ENCODE data around the gene TNK2.
"Not testable (repeated sequence)": the region's sequence is repeated elsewhere in the genome, so short reads cannot be mapped to it uniquely, and the experiment has no call there.

The TNK2 gene

DNA sequence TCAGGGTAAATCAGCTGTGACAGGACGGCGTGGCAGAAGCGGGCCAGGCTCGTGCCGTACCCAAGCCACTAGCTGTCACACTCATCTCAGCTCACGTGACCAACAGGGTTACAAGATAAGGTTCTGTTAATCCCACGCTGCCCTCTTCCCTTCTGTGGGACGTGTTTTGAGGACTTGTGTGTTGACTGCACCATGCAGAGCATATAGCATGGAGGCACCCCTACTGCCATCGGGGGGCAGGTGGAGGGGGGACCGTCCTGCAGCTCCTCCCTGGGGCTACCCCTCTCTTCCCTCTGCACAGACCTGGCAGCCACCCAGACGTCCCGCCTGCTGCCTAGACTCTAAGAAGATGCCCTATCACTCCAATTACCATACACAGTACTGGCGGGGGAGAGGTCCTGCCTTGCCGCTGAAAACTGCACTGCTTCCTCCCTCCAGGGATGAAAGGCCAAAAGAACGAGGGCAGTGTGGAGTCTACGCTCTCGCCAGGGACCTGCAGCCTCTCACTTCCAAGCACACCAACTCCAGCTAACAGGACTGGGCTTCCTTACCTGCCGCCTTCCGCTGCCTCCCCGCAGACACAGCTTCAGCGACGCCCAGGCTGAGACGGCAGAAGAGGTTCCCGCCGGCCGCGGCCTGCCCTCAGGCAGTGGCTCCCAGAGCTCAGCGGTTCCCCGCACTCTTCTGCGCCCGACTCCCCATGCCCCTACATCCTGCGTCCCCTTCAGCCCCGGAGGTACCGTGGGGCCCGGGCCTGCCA, at the start of gene TNK2:
Gene TNK2, minus strand, starts transcription at position 618 of the 760 bp plus-strand sequence. CDS start 19,963 bp downstream, outside the sequence.
- DNase-seq: peak; percentile 9

DNA sequence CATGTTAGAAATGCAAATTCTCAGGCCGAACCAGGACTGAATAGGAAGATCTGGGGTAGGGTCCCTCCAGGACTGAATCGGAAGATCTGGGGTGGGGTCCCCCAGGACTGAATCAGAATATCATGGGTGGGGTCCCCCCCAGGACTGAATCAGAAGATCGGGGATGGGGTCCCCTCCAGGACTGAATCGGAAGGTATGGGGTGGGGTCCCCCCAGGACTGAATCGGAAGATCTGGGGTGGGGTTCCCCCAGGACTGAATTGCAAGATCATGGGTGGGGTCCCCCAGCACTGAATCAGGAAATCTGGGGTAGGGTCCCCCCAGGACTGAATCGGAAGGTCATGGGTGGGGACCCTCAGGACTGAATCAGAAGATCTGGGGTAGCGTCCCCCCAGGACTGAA, 48.2 kb upstream of the TNK2 start:
- DNase-seq: no peak

DNA sequence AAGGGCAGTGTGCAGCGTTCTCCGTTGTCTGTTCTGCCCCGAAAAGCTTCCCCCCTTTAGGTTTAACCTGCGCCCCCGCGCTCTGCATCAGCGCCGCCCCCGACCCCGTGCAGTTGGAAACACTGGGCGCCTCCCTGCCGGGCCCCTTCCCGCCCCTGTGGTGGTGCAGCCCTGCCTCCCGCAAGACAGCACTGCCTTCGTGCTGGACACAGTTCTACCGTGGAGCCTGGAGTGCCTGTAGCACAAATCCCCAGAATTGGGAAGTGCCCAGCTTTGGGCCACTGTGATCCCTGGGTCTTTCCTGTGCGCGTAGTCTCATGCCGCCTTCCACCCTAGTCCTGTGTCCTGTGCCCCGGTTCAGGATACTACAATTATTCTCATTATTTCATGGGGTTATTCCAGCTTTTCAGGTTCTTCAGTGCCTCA, 47.1 kb upstream of the TNK2 start:
- DNase-seq: not testable (repeated sequence)

DNA sequence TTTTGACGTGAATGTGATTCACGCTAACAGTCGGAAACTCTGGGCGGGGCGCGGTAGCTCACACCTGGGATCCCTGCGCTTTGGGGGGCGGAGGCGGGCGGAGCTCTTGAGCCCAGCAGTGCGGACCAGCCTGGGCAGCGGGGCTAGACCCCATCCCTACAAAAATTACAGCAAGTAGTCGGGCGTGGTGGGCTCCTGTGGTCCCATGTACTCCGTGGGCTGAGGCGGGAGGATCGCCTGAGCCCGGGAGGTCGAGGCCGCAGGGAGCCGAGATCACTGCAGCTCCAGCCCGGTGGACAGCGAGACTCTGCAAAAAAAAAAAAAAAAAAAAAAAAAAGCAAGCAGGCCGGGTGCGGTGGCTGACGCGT, 46.4 kb upstream of the TNK2 start:
- not testable (repeated sequence) for DNase-seq

DNA sequence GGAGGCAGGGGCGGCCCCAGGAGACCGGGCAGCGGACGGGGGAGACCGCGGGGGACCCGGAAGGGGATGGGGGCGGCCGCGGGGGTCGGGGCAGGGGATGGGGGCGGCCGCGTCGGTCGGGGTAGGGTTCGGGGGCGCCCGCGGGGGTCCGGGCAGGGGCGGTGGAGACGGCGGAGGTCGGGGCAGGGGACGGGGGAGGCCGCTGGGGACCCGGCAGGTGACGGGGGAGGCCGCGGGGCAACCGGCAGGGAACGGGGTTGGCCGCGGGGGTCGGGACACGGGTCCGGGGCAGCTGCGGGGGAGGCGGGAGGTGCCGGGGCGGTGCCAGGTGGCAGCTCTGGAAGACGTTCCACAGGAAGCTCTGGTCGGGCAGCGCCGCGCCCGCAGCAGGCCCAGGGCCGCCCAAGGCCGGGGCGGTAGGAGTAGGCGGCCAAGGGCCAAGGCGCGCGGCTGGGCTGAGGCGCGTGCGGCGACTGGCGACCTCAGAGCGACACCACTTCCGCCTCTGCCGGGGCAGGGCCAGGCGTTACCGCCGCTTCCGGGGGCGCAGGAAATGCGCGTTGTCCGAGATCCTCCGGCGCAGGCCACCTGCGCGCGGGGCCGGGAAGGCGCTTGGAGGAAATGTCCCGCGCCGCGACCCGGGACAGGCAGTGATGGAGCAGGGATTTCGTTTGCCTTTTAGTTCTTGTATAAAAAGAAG, 45.9 kb upstream of the TNK2 start:
- DNase-seq: not testable (repeated sequence)

DNA sequence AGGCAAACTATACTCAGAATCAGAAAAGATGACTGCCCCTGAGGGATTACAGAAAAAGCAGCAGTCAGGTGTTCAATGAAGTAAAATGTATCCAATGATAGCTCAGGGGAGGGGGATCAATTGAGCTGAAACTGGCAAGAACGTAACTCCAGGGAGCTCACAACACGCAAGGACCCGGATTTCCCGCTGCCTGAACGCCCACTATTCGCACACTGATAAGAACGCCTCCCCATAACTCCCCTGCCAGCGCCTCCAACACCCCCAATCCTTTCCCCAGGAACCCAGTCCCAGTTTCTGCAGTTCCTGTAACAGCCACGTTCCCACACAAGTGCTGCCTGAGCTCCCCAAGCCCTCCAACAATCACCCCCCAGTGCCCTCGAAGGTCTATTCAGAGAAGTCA, 44.2 kb upstream of the TNK2 start:
- DNase-seq: not testable (repeated sequence)

DNA sequence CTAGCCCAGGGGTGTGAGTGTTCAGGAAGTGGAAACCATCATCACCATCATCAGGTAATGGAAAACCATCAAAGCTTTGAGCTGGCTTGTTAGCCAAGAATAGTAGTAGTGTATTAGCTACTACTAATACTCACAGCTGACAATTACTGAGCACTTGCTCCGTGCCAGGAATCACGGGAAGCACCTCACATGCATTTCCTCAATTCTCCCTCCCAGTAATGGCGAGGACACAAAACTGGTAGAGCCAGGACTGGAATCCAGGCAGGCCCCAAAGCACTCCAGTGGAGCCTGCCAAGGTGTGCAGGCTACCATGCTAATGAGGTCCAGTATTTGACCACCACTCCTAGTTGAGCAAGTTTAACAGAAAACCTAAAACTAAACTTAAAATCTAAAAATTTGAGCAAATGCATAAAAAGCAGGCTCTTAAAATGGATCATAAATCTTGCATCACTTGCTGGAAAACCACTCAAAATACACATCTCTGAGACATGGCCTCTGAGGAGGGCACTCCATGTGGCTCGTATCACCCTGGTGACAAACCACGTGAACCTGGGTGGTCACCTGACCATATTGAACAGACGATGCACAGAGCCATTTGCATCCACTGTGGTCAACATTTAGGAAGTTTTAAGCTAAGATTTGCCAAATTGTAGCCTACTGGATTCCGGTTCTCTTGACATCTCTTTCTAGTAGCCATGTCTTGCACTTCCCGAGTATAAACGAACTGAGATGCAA, 43.3 kb upstream of the TNK2 start:
- DNase-seq: not testable (repeated sequence)

DNA sequence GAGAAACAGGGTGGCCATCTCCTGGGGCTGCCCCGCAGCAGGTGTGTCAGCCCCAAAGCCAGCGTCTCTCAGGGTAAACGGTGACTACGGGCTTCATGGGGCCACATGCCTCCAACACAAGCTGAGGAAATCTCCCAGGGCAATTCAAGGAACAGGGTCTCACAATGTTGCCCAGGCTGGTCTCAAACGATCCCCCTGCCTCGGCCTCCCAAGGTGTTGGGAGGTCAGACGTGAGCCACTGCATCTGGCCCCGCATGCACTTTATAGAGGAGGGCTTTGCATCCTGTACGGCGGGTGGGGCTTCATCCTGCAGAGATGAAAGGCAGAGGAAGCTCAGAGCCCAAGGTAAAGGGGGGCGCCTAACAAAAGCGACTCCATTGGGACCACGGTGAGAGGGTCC, 42.4 kb upstream of the TNK2 start:
- not testable (repeated sequence) for DNase-seq

DNA sequence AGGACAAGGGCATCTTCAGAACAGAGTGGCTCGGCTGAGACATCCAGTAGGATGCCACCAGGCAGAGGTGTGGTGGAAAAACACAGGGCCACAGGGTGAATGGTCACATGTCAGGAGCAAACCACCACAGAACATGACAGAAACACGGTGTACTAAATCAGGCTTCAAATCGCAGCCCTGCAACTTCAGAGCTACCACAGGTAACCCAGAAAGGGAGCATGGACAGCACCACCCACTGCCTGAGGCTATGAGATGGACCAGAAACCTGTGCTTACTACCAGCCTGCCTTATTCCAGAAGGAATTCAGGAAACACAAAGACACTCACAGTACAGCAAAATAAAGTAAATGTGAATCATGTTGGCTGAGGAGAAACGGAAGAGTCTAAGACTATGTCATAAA, 41.8 kb upstream of the TNK2 start:
- not testable (repeated sequence) for DNase-seq

DNA sequence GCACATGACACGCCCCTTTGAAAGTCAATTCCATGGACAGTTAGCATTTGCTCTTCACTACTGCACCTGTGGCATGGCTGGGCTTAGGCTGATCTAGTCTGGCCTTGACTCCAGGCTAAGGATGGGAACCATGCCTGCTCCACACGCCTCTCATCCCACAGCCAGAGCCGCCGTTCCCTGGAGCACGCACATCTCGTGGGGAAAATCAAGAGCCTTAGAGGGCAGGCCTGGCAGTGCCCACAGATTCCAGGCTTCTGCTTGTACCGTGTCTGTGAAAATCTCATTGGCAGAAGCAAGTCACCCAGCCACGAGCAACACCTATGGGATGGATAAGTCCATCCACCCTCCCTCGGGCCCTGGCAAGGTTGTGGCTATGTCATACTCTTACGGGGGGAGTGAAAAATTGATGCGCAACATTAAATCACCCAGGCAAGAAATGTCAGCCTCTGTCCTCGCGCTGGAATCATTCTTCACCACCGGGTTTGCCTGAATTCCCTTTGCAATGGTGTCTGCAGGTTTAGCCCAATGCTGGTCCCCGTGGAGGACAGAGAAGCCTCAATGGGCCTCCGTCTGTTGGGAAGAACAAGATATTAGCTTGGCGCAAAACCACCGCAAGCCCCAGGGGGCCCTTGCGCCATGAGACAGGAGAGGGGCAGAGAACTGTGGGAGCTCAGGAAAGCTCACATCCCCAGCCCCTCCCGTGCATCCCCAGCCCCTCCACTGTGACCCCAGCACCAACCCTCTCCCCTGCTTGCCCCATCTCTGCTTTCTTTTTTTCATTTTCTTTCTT, 38.8 kb upstream of the TNK2 start:
- not testable (repeated sequence) for DNase-seq

DNA sequence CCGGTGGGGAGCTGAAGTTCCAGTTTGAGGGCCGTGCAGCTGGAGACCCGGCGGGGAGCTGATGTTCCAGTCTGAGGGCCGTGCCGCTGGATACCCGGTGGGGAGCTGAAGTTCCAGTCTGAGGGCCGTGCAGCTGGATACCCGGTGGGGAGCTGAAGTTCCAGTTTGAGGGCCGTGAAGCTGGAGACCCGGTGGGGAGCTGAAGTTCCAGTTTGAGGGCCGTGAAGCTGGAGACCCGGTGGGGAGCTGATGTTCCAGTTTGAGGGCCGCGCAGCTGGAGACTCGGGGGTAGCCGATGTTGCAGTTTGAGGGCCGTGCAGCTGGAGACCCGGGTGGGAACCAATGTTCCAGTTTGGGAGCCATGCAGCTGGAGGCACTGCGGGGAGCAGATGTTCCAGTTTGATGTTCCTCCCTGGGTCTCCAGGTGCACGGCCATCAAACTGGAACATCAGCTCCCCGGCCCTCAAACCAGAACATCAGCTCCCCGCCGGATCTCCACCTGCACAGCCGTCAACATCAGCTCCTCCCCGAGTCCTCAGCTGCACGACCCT, 33.0 kb upstream of the TNK2 start:
- not testable (repeated sequence) for DNase-seq

DNA sequence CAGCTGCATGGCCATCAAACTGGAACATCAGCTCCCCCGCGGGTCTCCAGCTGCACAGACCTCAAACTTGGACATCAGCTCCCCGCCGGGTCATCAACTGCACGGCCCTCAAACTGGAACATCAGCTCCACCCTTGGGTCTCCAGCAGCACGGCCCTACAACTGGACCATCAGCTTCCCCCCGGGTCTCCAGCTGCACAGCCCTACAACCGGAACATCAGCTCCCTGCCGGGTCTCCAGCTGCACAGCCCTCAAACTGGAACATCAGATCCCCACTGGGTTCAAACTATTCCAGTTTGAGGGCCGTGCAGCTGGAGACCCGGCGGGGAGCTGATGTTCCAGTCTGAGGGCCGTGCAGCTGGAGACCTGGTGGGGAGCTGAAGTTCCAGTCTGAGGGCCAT, 32.5 kb upstream of the TNK2 start:
- DNase-seq: not testable (repeated sequence)

DNA sequence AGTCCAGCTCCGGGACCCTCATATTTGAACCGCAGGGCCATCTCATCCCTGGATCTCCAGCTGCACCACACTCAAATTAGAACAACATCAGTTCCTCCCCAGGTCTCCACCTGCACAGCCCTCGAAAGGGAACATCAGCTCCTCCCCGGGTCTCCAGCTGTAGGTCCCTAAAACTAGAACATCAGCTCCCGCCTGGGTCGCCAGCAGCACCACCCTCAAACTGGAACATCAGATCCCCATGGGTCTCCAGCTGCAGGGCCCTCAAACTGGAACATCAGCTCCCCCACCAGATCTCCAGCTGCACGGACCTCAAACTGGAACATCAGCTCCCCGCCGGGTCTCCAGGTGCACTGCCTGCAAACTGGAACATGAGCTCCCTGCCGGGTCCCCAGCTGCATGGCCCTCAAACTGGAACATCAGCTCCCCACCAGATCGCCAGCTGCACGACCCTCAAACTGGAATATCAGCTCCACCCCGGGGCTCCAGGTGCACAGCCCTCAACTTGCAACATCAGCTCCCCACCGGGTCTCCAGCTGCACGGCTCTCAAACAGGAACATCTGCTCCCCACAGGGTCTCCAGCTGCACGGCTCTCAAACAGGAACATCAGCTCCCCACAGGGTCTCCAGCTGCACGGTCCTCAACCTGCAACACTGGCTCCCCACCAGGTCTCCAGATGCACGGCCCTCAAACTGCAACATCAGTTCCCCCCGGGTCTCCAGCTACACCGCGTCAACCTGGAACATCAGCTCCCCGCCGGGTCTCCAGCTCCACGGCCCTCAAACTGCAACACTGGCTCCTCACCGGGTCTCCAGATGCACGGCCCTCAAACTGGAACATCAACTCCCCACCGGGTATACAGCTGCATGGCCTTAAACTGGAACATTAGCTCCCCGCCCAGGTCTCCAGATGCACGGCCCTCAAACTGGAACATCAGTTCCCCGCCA, 31.4 kb upstream of the TNK2 start:
- not testable (repeated sequence) for DNase-seq

DNA sequence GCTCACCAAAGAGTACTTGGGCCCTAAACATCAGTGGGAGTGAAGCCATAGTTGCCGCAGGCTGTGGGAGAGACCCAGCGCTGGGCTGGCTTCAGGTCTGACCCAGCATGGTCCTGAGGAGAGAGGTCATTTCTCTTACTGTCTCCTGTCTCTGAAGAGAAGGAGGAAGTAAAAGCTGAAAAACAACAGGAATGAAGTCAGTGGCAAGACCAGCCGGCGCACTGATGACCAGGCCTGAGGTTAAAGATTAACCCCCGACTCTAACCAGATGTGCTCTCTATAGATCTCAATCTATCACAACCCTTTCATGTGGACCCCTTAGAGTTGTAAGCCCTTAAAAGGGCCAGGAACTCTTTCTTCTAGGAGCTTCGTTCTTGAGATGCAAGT, 24.7 kb upstream of the TNK2 start:
- not testable (repeated sequence) for DNase-seq

DNA sequence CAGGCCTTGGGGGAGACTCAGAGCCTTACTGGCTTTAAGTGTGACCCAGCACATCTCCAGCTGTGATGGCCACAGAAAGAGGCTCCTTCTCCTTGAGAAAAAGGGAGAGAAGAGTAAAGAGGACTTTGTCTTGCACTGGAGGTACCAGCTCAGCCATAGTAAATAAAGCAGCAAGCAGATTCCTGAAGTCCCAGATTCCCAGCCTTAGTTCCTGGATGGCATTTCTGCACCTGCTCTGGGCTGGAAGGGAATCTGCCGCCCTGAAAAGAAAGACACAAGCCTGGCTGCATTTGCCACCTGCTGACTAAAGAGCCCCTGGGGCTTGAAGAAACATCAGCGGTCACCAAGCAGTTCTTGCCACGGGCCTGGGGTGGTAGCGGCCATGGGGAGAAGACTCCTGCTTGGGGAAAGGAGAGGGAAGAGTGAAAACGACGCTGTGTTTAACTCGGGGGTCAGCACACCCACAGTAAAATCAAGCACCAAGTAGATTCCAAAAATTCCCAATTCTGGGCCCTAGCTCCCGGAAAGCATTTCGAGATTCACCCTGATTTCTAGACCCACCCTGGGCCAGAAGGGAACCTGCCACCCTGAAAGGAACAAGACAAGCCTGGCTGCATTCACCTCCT, 24.2 kb upstream of the TNK2 start:
- no peak for DNase-seq

DNA sequence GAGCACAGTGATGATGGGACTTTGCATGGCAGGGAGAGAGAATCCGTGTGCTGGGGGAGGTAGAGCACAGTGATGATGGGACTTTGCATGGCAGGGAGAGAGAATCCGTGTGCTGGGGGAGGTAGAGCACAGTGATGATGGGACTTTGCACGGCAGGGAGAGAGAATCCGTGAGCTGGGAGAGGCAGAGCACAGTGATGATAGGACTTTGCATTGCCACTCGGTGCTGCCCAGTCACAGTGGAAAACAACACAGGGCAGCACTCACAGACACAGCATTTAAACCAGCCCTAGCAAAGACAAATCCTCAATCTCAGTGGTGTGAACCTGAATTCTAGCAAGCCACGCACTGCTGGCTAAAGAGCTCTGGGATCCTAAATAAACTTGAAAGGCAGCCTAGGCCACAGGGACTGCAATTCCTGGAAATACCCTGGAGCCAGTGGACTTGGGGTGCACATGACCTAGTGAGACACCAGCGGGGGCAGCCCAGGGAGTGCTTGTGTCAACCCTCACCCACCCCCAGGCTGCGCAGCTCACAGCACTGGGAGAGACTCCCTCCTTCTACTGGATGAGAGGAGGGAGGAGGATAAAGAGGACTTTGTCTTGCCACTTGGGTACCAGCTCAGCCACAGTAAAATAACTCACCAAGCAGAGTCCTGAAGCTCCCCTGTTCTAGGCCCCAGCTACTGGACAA, 23.4 kb upstream of the TNK2 start:
- DNase-seq: no peak

DNA sequence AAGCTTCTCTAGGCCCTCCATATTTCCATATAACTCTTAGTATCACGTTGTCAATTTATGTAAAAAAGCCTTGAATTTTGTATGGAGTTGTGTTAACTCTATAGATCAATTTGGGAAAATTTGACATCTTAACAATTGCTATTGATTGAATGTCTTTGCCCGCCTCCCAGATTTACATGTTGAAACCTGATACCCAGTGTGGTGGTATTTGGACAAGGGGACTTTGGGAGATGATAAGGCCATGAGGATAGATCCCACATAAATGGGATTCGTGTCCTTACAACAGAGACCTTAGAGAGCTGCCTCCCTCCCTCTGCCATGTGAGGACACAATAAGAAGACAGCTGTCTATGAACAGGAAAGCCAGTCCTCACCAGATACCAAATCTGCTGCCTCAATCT, 21.1 kb upstream of the TNK2 start:
- DNase-seq: no peak

DNA sequence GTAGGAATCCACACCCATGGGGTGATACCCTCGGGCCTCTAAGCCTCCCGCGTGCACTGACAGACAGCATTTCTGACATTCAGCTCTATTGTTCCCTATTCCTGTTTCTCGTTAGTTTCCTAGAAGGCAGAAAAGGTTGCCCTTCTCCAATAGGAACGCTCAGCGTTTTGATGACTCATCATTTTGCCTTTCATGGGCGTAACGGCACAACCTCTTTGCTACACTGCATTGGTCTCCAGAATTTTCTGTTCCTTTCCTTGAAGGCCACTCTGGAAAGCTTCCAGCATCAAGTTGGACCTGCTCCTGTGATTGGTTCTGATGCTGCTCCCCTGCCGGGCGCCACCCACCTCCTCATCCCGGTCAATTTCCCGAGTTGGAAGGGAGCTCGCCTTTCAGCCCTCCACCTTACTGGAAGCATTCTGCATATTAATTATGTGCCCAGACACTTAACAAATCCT, 13.0 kb upstream of the TNK2 start:
- no peak for DNase-seq

DNA sequence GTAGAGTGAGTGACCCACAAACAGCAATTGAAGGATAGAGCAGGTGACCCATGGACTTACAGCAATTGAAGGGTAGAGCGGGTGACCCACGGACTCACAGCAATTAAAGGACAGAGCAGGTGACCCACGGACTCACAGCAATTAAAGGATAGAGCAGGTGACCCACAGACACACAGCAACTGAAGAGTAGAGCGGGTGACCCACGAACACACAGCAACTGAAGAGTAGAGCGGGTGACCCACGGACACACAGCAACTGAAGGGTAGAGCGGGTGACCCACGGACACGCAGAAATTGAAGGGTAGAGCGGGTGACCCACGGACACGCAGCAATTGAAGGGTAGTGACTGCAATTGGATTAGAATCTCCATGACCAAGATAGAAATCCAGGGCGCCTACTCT, 9.8 kb upstream of the TNK2 start:
- DNase-seq: no peak

DNA sequence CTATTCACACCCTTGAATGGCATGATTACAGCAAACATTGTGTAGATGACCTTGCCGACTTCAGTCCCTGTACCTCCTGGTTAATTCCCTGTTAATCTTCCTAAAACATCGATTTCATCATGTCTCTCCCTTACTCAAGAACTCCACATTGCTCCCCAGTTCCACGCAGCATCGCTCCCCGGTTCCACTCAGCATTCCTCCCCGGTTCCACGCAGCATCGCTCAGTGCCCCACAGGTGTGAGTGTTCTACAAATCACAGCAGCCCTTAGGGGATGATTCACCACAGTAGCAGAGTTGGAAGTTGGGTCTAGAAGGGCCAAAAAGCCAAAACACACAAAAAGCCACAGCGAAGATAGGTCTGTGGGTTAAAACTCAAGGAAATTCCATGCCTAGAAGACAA, 8.6 kb upstream of the TNK2 start:
- no peak for DNase-seq

Measured in NCI-H1092 (cell line).